ENCODE measurements around the gene EBF3. TPM values are rescaled to one million over a fixed set of nuclear protein-coding genes. Genes with fewer than 3 reads are reported as not detected.

EBF3 gene
- total RNA-seq, 1 experiment from 2014 or later: 0.12 TPM

DNA sequence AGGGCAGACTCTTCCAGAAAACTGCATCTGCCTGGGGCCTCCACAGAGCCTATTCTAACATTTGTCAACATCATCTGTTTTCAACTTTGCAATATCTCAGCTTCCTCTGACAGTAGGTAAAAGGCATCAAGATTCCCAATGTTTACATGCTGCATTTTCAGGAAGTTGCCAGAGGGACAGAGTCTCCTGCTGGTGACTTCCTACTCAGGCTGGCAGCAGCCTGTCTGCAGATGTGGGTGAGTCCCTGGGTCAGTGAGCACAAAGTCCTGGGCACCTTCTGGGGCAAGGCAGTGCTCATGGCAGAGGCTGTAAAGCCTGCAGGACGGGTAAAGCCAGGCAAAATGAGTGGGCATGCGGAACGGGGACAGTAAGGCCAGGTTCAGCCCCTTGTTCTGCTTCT lies 69.4 kb downstream of the EBF3 start:
- H3K27ac ChIP-seq (ENCODE audit: low read depth, low read length): no peak overlapping the region
- no peak overlapping the region for H3K4me2 ChIP-seq (ENCODE audit: low read length)
- no peaks in the 10 kb centered on the region for H3K9me2 ChIP-seq (ENCODE audit: insufficient read depth)
- no peaks in the 10 kb centered on the region for H3K4me1 ChIP-seq (ENCODE audit: control insufficient read depth in 1 of 2, insufficient read depth in 2 of 2, low read length in 2 of 2)
- H4K20me1 ChIP-seq (ENCODE audit: insufficient read depth): no peaks in the 10 kb centered on the region
- BruUV-seq (replicated peaks): no TSS peak
- H3K79me2 ChIP-seq (ENCODE audit: insufficient read depth, low read length): no peaks in the 10 kb centered on the region
- H2AFZ ChIP-seq (ENCODE audit: low read depth, low read length, poor library complexity, severe bottlenecking): no peak overlapping the region
- H3K4me3 ChIP-seq (replicated peaks in 1 of 2; ENCODE audit: low read depth in 1 of 2, low read length in 2 of 2): no peak overlapping the region
- ChIA-PET RAD21 (ENCODE audit: low non-redundant PET in 1 of 2, low total read pairs in 2 of 2, uncharacterized antibody in 2 of 2, unreplicated experiment in 2 of 2) (no interaction called here), CTCF (no interaction called here), POLR2A (no interaction called here)
- no peaks in the 10 kb centered on the region for H3K27me3 ChIP-seq (ENCODE audit: insufficient read depth, low read length)
- H3K9ac ChIP-seq (ENCODE audit: low read length): no peak overlapping the region
- no peak for TF ChIP-seq ZFX (IDR thresholded peaks at IDR 0.05)
- TF ChIP-seq JUND (IDR thresholded peaks at IDR 0.05): no peak
- intact Hi-C loops (cut with micrococcal nuclease): no loop called here
- H3K36me3 ChIP-seq (ENCODE audit: control insufficient read depth in 1 of 2, insufficient read depth in 2 of 2, low read length in 2 of 2): no peaks in the 10 kb centered on the region
- no peaks in the 10 kb centered on the region for H3K9me3 ChIP-seq (ENCODE audit: control insufficient read depth in 1 of 2, insufficient read depth in 1 of 2, low read depth in 1 of 2, low read length in 2 of 2)
- ATAC-seq (no peak), DNase-seq (ENCODE audit: low read depth, low spot score) (no peak)

DNA sequence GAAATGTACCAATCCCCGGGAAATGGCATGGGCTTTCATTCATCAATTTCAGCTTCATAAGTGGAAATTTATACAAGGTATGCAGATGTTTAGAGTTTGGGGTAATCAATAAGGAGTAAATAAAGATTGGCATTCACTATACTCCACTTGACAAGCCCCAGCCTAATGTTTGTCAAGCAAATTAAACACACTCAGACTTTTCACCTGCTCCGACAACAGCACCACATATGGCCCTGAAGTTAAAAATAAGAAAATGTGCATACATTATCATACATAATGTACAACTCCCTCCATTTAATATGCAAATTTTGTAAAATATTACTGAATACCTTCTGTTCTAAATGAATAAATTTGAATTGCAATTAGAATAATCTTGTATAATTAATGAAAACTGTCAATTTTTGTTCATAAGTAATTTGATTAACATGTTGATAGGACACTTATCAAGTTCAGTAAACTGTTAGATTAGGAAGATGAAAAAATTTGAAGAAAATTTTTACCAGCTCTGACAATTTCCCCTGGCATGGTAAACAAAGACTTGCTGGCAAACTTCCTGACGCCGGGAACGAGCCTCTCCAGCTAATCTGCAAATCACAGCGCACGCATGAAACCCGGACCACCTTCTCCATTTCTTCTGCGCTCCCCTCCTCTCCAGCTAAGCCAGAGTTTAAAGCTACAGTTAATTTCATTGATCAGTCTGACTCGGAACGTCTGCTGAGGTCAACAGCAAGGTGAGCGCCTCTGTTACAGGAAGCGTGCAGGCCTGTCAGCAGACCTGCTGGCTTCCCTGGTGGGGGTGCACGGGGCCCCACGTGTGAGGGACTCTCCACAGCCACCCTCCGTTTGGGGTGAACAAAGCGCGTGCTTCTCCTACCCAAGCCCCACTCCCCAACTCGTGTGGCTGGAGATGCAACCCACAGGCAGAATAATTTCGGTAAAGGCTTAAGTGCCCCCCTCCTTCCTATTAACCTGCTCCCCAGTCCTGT lies 70.7 kb downstream of the EBF3 start:
- no TSS peak for BruUV-seq (replicated peaks)
- ChIA-PET RAD21 (ENCODE audit: low non-redundant PET in 1 of 2, low total read pairs in 2 of 2, uncharacterized antibody in 2 of 2, unreplicated experiment in 2 of 2) (no interaction called here), CTCF (no interaction called here), POLR2A (no interaction called here)
- H4K20me1 ChIP-seq (ENCODE audit: insufficient read depth): no peaks in the 10 kb centered on the region
- H3K9ac ChIP-seq (ENCODE audit: low read length): no peak overlapping the region
- intact Hi-C loops (cut with micrococcal nuclease): no loop called here
- no peaks in the 10 kb centered on the region for H3K4me1 ChIP-seq (ENCODE audit: control insufficient read depth in 1 of 2, insufficient read depth in 2 of 2, low read length in 2 of 2)
- DNase-seq (ENCODE audit: low read depth, low spot score): no peak
- H3K27ac ChIP-seq (ENCODE audit: low read depth, low read length): no peak overlapping the region
- no peaks in the 10 kb centered on the region for H3K9me2 ChIP-seq (ENCODE audit: insufficient read depth)
- TF ChIP-seq SRF (IDR thresholded peaks at IDR 0.05; ENCODE audit: low read depth) (no peak), SIN3A (IDR thresholded peaks at IDR 0.05; ENCODE audit: low read depth) (no peak), EZH2 (IDR thresholded peaks at IDR 0.05) (no peak), CEBPB (IDR thresholded peaks at IDR 0.05; ENCODE audit: low read depth) (no peak), CBX3 (IDR thresholded peaks at IDR 0.05; ENCODE audit: low read depth) (no peak), ZFX (IDR thresholded peaks at IDR 0.05) (no peak), FOSL1 (IDR thresholded peaks at IDR 0.05; ENCODE audit: low read depth) (no peak), SP1 (IDR thresholded peaks at IDR 0.05; ENCODE audit: low read depth) (no peak), EGR1 (IDR thresholded peaks at IDR 0.05; ENCODE audit: low read depth) (no peak)
- TF ChIP-seq, protein P1, sequence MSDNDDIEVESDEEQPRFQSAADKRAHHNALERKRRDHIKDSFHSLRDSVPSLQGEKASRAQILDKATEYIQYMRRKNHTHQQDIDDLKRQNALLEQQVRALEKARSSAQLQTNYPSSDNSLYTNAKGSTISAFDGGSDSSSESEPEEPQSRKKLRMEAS (IDR thresholded peaks at IDR 0.05): no peak
- TF ChIP-seq, protein P2, sequence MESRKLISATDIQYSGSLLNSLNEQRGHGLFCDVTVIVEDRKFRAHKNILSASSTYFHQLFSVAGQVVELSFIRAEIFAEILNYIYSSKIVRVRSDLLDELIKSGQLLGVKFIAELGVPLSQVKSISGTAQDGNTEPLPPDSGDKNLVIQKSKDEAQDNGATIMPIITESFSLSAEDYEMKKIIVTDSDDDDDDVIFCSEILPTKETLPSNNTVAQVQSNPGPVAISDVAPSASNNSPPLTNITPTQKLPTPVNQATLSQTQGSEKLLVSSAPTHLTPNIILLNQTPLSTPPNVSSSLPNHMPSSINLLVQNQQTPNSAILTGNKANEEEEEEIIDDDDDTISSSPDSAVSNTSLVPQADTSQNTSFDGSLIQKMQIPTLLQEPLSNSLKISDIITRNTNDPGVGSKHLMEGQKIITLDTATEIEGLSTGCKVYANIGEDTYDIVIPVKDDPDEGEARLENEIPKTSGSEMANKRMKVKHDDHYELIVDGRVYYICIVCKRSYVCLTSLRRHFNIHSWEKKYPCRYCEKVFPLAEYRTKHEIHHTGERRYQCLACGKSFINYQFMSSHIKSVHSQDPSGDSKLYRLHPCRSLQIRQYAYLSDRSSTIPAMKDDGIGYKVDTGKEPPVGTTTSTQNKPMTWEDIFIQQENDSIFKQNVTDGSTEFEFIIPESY (IDR thresholded peaks at IDR 0.05; ENCODE audit: extremely low read depth, insufficient replicate concordance, low read length): no peak
- H3K79me2 ChIP-seq (ENCODE audit: insufficient read depth, low read length): no peaks in the 10 kb centered on the region
- no peak overlapping the region for H3K4me3 ChIP-seq (replicated peaks in 1 of 2; ENCODE audit: low read depth in 1 of 2, low read length in 2 of 2)
- no peaks in the 10 kb centered on the region for H3K27me3 ChIP-seq (ENCODE audit: insufficient read depth, low read length)
- no peak overlapping the region for H3K4me2 ChIP-seq (ENCODE audit: low read length)
- no peak overlapping the region for H2AFZ ChIP-seq (ENCODE audit: low read depth, low read length, poor library complexity, severe bottlenecking)
- H3K9me3 ChIP-seq (ENCODE audit: control insufficient read depth in 1 of 2, insufficient read depth in 1 of 2, low read depth in 1 of 2, low read length in 2 of 2): no peaks in the 10 kb centered on the region
- ATAC-seq: no peak
- no peaks in the 10 kb centered on the region for H3K36me3 ChIP-seq (ENCODE audit: control insufficient read depth in 1 of 2, insufficient read depth in 2 of 2, low read length in 2 of 2)

Data from HCT116 (cell line).